Epidermal melanocyte (primary cell): ENCODE data around the gene ERBB4.
"Not testable (repeated sequence)": the region's sequence is repeated elsewhere in the genome, so short reads cannot be mapped to it uniquely, and the experiment has no call there.

ENCODE experiments used
- DNase-seq: peaks from one replicate; pipeline ENCODE4 v3.0.0; 2011; ENCODE audit warnings: low spot score; ENCODE audit not compliant: insufficient read length

The ERBB4 gene

GRCh38 chr2:212153923-212154322 lies 384.7 kb downstream of the ERBB4 start:
- DNase-seq, result no peak

- no peak for DNase-seq
Measured at GRCh38 chr2:212147921-212148513, 390.6 kb downstream of the ERBB4 start.

DNA sequence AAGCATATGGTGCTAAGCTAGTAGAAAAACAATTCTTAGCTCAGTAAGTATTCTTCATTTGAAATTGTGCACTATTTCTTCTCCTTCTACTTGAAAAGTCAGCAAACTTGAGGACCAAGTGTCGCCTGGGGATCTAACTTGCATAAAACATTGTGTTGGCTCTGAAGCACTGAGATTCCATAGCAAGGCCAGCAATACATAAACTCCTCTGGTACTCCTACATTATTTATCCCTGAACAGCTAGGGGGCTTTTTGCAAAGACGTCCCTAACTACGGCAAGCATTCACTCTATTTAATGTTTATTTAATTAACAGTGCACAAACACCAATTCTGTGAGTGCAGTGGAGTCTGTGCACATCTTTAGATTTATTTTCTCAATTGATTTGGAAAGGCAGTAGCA lies 392.2 kb downstream of the ERBB4 start:
- DNase-seq, result no peak

DNA sequence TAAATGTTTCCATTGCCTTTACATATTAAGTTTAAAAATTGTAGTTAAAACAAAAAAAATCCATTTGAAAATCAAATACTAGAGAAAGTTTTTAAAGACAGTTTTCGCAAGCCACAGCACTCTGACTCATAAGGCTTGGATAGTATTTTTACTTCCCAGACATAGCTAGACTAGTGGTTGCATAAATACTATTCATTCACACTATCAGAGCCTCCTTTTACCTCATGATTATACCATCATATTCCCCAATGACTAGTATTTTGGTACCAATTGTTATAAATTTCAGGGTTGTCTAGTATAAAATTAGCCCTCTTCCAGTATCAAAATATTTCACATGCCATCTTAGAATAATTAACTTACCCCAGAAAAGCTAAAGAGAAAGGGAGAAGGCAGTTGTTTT lies 393.5 kb downstream of the ERBB4 start:
- DNase-seq, result no peak

DNA sequence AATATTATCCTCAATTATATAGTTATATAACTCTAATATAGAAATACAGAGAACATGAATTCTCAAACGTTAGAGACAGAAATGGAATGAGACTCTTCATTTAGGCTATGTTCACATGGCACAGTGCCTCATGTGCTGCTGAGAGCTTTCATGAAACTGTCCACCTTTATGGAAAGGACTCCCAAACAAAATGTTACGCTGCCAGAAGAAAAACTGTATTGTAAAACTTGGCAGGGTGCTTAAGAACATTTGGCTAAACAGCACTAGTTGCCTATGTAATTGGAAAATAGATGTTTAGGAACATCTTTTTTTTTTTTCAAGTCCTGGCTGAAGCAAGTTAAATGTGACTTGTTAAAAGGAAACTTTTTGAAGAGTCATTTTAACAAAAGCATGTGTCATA lies 396.0 kb downstream of the ERBB4 start:
- DNase-seq, result no peak

DNA sequence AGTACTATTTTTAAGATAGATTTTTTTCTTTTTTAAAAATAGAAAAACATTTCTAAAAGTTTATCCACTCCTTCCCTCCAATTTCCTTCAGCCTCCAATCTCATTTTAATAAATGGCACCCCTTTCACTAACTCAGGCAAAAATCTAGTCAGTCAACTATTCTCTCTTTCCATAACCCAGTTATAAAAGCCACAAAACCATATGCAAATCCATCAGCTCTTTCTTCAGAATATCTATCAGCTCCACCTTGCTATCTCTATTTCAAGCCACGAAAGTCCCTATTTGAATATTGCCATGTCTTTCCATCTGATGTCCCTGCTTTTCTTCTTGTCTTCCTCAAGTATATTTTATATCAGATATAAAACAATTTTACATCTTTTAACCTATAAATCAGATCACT lies 397.1 kb downstream of the ERBB4 start:
- DNase-seq, result no peak

DNA sequence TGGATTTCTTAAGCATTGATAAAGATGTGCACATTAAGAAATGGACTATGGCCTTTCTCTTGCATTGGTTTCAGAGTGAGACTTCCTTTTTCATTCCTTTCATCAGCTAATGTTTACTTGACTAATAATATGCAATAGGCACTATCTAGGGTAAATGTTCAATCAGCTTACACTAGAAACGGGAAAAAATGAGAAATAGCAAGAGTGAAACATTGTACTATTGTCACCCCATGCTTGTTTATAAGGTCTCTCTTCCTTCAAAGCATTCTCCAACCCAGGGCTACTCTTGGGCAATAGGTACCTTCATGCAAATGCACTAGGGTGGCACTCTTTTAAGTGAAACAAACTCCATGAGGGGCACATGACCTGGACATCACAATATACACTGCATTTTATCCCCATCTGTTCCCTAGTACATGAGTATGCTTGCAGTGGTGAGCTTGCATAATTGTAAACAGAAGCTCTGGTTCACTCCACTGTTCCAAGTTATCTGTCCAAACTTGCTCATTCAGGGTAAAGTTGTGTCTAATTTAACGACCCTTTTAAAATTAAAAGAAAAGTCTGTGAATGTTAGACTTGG lies 402.3 kb downstream of the ERBB4 start:
- no peak for DNase-seq

GRCh38 chr2:212135739-212136138 lies 402.9 kb downstream of the ERBB4 start:
- no peak for DNase-seq

DNA sequence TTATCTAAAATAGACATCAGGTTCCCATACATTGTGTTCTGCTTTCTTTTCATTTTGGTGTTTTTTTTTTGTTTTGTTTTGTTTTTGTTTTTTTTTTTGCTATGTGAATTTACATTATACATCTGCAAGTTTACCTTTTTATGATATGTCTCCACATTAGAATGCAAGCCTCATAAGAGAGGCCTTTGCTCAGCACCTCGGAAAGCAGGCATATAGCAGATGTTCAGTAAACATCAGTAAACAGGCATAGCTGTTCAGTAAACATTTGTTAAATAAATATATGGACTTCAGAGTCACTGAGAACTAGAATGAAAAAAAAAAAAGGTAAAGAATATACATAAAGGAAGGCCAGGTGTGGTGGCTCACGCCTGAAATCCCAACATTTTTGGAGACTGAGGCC lies 405.3 kb downstream of the ERBB4 start:
- no peak for DNase-seq

GRCh38 chr2:212124598-212124997 lies 414.0 kb downstream of the ERBB4 start:
- no peak for DNase-seq

- DNase-seq, result no peak
Measured at GRCh38 chr2:212119591-212119990, 419.0 kb downstream of the ERBB4 start.

DNA sequence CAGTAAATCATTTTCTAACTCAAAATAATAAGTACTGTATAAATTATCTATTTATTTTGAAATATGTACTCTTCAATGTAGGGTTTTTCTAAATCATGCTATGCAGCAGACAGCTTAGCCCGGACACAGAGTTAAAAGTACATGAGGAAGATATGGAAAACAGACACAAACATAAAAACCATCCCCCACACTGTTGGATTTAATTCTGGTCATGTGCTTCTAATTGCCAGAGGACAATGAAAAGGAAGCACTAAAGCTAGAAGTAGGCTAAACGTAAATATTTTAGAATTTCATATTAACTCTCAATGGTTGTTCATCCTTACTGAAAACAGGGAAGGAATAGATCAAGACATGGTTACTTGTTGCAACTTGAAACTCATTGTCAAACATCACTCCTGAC lies 420.7 kb downstream of the ERBB4 start:
- DNase-seq, result no peak

GRCh38 chr2:212114489-212114888 lies 424.1 kb downstream of the ERBB4 start:
- DNase-seq, result no peak

DNA sequence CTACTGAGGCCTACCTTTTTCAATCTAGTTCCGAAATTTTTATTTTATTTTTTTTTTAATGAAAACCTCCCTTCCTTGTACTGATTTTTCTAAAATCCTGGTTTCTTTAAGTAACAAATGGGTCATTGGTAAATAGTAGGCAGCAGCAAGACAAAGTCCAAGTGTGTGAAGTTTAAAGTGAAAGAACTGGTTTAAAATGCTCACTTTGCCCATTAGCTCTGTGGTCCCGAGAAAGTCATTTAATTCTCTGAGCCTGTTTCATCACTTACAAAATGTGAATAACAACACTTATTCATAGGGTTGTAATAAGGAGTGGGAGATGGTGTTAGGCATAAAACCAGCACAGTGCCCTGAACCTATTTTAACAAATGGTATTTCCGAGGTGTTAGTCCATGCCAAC lies 426.2 kb downstream of the ERBB4 start:
- no peak for DNase-seq

DNA sequence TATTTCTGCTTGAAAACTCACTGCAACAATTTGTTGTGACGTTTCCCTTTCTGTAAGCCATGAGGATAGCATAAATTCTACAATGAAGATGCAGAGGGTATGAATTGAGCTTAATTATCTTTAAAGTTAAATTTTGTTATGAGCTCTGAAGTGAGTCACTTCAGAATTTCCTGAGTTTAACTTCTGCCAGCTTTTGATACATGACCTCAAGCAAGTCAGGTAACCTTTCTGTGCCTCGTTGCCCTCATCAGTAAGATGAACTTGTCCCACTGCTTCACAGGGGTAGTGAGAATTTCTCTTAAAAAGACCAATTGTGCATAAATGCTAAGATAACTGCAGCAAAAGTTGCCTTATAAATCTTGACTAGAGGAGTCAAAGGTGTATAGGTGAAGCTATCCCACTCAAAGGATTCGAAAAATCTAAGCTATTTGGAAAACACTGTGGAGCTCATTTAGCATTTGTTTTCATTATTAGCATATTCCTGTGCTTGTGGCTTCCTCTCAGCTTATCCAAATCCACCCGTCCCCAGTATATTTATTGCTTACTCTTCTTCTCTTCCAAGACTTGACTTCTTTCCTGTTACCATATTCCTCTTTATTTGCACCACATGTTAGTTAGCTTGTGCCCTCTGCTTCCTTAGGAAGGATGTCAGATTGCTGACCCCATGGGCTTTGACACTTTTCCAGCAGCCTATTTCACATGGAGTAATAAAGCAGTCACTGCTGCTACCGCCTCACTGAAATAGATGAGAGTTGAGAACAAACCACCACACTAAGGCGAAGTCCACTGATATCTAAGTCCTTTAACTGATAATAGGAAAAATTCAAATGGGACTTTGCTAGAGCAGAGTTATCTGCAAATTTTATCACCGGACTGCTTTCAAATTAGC lies 428.6 kb downstream of the ERBB4 start:
- DNase-seq, result no peak

DNA sequence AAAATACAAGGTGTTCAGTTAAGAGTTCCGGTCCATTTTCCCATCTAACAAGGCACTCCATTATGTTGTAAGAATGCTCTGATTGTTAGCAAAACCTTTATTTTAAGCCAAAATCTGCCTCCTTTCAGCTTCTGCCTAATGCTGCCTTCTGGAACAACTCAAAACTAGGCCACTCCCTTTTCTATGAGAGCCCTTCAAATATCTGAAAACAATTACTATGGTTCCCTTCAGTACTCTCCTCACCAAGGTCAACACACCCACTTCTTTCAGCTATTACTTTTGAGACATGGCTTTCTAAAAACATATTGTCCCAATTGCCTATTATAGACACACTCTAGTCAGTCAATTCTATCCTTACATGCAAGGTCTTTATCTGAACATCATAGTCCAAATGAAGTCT lies 429.4 kb downstream of the ERBB4 start:
- DNase-seq, result no peak

DNA sequence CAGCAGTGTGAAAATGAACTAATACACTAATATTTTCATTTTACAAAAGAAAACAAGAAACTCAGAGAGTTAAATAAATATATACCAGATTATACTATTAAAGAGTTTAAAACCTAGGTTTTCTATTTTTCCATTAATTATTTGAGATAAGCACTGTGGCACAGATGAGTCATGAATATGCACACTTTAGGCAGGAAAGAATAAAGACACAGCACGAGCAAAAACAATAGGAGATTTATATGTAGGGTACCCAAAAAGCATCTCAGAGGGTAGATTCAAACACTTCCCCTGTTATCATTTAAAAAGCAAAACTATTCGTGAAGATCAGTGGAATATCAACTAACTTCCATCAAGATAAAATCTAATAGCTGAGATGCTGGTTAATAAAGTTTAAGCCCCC lies 430.6 kb downstream of the ERBB4 start:
- DNase-seq, result no peak

- no peak for DNase-seq
Measured at GRCh38 chr2:212107014-212107413, 431.6 kb downstream of the ERBB4 start.

- not testable (repeated sequence) for DNase-seq
Measured at GRCh38 chr2:212106536-212106935, 432.1 kb downstream of the ERBB4 start.

DNA sequence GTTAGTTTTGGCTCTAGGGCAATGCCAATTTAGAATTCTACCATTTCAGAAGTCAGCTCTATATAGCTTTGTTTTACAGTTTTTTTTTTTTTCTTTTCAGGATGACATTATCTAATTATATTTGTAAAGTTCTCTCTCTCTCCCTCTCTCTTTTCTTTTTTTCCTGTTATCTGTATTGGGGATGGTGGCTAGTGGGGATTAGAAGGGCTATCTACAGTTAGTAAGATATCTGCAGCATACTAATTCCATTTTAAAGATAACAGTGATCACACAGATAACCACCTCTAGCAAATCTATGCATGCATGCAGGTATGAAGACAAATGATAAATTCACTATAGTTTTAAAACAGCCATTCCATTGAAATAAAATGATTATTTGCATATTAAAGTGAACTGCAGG lies 438.9 kb downstream of the ERBB4 start:
- DNase-seq, result no peak

DNA sequence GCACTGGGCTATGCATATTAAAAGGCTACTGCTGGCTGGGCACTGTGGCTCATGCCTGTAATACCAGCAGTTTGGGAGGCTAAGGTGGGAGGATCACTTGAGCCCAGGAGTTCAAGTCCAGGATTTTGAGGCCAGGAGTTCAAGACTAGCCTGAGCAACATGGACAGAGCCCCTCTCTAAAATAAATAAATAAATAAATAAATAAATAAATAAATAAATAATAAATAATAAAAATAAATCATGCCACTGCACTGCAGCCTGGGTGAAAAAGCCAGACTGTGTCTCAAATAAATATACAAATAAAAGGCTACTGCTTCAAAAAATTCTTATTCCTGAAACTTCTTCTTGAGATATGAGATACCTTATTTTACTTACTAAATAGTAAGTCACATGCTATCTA lies 439.6 kb downstream of the ERBB4 start:
- no peak for DNase-seq

GRCh38 chr2:212097001-212097400 lies 441.6 kb downstream of the ERBB4 start:
- no peak for DNase-seq

DNA sequence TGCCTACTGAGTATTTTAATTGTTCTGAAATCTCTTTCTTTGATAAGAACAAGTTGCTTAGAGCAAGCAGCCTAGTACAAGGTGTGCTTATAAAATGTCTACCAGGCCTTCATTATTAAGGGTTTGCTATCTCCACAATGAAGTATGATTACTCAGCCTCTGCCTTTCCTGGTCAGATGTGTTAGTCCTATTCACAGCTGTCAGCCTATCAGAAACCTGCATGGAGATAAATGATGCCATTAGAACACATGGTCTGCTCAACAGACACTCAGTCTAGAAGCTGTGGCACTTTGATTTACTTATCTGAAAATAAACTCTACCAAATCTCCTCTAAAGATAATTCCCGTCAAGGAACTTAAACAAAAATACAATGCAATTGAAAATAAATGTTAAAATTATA lies 448.7 kb downstream of the ERBB4 start:
- DNase-seq, result no peak
